GM19463 (cell line): ENCODE data around the gene TRIM10.

ENCODE experiments used
- ATAC-seq: cut with Tn5 transposase; IDR thresholded peaks from one replicate; pipeline ENCODE4 v1.9.1; 2021; ENCODE audit warnings: mild to moderate bottlenecking, moderate library complexity; ENCODE audit not compliant: unreplicated experiment

The TRIM10 gene, protein sequence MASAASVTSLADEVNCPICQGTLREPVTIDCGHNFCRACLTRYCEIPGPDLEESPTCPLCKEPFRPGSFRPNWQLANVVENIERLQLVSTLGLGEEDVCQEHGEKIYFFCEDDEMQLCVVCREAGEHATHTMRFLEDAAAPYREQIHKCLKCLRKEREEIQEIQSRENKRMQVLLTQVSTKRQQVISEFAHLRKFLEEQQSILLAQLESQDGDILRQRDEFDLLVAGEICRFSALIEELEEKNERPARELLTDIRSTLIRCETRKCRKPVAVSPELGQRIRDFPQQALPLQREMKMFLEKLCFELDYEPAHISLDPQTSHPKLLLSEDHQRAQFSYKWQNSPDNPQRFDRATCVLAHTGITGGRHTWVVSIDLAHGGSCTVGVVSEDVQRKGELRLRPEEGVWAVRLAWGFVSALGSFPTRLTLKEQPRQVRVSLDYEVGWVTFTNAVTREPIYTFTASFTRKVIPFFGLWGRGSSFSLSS

DNA sequence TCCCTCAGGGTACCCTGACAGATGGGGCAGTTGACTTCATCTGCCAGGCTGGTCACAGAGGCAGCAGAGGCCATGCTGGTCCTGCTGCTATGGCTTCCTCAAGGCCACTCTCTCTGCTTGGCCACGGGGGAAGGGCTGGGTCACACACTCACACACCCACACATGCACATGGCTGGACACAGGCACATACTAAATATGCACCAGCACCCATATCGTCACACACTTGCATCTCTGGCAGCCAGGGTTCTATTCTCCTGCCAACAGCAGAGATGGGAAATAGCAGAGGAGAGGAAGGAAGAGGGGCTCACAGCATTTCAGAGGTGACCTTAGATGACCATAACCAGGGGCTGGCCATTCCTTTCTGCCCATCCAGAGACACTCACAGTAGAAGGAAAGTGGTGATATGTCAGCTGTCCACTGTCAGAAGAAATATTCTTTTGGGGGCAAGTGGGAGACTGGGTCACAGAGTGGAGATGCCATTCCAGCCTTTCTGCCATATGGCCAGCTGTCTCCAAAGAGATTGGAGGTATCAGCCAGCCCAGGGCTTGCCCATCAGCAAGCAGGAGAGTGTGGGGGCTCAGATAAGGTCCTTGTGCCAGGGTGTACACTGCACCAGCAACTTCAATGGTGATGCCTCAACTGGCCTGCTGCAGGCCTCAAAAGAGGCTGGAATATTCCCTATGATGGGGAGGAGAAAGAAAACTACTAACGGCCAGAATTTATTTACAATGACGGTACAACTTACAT is at the start of gene TRIM10:
Gene TRIM10 (minus strand): TSS at position 427 of the 747 bp plus-strand sequence. CDS start 353 bp downstream, at position 74.
- ATAC-seq, result no peak

DNA sequence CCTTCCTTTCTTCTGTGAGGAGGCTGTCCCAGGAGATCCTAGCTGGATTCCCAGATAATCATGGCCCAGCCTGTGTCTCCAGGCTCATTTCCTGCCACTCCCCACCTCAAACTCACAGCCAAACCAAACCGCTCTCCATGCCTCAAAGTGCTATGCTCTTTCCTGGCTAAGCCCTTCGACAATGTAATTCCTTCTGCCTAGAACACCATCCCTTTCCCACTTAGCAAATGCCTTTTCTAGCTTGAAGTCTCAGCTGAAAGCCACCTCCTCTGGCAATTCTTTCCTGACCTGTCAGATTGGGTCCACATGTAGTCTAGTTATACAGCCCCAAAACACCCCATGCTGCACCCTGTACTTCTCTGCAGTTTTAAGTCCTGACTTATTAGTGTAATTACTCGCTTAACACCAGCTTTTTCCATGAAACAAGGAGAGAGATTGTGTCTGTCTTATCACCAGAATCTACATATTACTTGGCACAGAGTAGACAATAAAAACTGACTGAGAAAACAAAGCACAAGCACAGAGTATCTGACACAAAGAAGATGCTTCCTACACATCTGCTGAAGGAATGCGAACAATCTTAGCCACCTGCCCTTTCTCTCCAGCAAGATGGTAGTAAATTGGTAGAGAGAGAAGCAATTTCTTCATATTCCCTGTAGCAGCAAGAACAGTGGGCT is 46.7 kb upstream of the TRIM10 start:
- no peak for ATAC-seq

DNA sequence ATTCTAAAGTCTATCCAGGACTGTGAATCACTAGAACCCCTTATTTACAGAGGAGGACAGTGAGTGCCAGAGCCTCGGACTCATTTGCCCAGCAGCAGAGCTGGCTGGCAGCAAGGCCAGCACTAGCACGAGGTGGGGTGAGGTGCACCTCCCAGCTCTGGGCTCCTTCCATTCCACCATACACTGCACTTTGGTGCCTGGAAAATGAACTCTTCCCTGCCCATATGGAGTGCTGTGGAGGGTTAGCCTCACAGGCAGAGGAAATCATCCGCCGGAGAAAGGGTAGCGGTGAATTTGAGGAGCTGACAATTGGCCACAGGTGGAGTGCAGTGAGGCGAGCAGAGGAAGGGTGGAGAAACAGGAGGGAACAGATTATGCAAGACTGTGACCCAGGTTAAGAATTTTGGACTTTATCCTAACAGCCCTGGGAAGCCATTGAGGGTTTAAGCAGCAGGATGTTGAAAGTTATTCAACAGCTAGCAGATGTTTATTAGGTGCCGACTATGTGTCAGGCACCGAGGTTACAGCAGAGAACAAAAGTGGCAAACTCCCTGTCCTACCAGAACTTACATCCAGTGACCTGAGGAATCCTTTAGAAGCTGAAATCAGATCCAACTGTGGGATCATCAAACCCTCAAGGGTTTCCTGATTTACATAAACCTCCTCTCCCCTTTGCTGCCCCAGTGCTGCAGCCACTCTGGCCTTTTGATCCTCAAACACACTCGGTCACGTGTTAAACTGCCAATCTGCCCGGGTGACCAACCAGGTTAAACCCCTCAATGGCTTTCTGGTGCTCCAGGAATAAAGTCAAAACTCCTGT is 46.0 kb upstream of the TRIM10 start:
- ATAC-seq, result no peak

DNA sequence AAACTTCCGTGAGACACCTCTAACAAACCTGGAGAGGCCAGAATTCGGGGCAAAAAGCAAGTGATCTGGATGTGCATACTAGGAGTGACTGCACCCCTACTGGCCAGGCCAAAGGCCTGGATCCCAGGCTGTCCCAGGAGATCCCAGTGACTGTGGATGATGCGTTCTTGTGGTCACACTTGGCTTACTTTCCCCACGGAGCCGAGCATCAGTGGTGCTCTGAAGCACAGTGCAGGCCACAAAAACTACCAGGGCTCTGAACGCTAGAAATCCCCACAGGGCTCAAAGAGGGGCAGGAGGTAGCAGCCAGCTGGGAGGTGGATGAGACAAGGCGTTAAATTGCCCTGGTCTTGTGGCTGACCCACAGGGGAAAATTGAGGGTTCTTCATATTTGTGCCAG is 45.1 kb upstream of the TRIM10 start:
- ATAC-seq, result no peak

DNA sequence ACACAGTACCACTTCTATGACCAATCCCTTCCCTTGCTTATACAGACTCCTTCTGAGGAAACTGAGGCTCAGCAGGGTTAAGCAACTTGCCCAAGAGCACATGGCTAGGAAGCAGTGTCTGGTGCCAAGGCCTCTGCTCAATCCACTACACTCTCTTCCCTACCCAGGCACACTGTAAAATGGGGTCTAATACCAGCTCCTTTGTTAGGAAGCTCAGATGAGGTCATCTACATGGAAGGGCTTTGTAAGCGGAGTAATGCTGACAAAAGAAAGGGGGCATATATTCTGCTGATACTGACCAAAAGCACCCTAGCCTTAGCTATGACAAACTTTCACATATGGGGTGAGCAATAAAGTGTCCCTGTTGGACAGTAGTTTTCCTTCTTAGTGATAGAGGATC is 43.1 kb upstream of the TRIM10 start:
- ATAC-seq, result no peak

DNA sequence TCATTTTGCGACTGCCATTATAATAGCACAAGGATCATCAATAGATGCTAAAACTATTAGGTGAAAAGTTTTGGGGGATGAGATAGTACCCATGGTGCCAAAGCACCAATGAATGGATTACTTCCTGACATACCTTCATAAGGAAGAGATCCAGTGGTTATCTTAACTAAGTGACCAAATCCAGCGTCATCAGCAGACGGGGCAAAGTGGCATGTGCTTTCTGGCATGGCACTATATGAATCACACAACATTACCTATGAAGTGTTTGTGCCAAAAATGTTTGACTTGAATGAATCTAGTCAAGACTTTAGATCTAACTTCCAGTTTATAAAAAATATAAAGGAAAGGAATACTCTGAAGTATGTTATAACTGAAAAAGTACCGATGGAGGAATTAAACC is 41.4 kb upstream of the TRIM10 start:
- ATAC-seq, result no peak

DNA sequence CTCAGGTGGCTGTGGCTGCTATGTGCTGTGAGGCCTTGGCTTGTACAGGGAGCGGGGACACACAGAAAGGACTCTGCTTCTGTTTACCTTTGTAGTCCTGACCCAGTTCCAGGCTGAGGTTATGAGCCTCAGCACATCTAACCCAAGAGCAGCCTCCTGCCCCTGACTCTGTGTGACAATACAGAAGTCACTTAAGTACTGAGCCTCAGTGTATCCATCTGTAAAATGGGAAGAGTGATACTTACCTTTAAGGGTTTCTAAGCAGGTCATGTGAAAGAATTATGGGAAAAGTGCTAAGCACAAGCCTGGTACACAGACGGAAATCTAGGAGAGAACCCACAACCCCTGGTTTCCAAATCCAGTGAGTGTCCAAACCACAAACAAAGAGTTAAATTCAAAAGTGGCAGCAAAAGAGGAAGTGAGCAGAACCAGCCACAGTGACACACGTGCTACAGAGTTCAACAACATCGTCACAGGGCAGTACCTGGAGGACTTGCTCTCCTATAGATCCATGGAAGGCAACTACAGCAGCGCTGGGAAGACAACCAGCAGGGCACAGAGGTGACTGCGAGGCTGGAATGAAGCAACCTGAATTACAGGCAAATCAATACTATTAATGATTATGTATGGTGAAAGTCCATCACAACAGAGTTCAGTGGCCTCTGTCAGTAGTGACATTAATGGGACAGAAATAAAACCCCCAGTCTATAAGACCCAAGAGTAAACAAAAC is 39.7 kb upstream of the TRIM10 start:
- no peak for ATAC-seq

DNA sequence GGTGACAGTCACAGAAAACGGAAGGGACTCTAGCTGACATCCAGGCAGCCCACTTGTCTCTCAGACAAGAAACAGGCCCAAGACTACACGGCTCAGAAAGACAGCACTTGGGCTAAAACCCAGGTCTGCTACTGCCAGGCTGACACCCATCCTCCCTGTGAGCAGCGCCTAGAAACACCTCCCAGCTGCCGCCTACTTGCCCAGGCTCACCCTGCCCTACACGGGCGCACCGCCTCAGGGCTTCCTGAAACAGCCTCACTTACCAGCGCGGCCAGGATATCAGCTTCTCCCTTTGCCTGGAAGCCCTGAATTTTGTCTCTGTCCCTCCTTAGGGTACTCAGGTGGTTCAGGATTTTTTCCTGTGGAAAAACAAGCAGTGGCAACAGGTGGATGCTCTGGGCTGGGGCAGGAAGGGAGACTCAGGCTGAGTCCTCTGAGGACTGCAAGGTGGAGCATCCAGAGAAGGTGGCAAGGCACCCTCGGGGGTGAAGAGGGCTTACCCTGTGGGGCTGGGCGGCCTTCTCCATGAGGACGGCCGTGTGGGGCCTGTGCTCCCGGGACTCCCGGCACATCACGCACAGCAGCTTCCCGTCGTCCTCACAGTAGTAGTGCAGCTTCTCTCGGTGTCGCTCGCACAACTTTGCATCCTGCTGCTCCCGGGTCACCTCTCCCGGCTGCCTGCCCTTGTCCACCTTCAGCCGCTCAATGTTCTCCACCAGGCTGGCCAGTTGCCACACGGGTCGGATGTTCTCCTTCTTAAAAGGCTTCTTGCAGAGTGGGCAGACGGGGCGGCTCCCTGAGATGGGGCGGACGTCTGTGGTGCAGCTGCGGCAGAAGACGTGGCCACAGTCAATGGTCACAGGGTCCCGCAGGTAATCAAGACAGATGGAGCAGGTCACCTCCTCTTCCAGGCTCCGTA is 37.4 kb upstream of the TRIM10 start:
- no peak for ATAC-seq

DNA sequence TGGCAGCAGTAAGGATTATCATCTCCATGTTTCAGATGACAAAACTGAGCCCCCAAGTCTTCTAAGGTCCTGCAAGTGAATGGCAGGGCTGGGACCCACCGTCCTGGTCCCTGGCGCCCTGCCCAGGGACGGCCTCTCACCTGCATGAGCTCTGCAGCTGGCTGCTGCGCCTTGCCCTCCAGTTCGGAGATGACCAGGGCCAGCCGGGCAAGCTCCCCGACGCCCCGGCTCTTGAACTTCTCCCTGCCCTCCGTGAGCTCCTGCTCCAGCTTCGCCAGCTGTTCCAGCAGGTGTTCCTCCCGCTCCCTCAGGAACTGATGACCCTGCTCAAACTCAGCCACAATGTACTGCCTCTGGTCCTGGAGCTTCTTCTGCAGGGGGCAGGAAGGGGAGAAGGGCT is 35.4 kb upstream of the TRIM10 start:
- no peak for ATAC-seq

DNA sequence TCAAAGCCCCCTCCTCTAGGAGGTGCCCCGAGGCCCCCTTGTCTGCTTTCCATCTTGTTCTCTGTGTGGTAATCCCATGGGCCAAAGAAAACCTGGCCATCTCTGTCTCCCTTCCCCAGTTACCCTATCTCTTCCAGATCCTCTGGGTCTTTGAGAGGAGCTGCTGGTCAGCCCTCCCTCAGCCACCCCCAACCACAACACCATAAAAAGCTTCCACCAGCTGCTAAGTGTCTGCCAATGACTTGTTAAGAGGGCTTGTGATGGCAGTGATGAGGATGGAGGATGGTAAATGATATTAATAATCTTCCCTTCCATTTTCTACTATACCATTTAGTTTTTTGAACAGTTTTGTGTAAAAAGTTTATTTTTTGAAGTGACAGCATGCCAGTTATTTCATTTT is 34.9 kb upstream of the TRIM10 start:
- ATAC-seq, result no peak

DNA sequence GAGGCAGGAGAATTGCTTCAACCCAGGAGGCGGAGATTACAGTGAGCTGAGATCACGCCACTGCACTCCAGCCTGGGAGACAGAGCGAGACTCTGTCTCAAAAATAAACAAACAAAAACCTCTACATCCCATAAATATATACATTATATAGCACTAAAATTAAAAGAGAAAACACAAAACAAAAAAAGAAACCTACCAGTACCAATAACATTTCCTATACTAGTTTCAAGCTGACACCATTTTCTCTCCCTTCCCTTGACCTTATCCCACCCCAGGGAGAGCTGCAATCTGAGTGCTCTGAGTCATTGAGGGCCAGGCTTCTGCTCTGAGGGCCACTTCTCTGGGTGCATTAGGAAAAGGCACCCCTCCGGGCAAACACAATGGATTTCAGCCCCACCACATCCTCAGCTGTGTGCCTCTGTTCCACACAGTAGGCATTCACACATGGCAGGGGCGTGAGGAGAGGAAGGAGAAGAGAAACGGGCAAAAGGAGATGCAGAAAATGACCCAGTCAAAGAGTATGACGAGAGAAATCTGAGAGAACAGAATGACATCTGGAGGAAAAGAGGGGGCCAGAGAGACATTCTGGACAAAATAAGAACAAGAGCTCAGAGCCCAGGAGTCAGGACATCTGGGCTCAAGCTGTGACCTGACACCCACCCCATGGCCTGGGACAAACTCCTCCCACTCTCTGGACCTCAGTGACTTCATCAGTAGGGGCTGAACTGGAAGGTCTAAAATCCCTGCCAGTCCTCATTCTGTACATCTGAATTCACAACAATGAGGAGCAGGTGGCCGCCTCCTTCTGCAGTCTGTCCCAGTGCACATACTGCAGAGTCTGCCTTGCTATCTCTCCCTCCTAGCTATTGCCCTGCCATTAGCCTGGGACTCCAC is 34.0 kb upstream of the TRIM10 start:
- no peak for ATAC-seq

DNA sequence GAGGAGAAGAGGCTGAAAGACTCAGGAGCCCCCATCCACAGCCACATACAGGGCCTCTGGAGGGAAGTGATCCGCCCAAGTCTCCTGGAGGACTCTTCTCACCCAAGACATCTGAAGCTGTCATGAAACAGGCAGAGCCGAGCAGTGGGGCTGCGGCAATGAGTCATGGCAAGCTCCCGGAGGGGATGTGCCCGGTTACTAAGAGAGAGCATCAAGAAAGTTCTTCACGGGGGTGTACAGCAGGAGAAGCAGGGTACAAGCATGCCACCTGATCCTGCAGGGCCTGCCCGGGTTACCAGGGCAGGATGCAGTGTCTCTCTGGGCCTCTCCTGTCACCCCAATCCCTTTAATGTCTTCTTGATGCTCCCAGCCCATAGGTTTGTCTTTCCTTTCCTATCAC is 31.1 kb upstream of the TRIM10 start:
- no peak for ATAC-seq

DNA sequence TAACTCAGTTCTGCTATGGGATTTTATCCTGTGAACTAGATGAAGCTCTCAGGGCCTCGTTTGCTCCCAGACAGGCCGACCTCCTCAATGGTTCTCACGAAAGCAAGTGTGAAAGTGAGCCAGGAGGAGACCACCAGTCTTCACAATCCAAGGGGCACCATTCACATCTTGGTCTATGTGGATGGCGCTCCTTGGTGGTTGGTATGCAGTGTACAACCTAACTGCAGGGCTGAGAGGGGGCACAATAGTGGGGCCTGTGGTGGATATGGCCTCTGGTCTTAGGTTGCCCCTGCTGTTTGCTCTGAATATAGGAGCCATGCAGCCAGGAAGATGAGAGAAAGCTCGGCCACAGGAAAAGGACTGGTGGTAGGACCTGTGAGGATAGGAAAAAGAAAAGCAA is 27.5 kb upstream of the TRIM10 start:
- ATAC-seq, result no peak

DNA sequence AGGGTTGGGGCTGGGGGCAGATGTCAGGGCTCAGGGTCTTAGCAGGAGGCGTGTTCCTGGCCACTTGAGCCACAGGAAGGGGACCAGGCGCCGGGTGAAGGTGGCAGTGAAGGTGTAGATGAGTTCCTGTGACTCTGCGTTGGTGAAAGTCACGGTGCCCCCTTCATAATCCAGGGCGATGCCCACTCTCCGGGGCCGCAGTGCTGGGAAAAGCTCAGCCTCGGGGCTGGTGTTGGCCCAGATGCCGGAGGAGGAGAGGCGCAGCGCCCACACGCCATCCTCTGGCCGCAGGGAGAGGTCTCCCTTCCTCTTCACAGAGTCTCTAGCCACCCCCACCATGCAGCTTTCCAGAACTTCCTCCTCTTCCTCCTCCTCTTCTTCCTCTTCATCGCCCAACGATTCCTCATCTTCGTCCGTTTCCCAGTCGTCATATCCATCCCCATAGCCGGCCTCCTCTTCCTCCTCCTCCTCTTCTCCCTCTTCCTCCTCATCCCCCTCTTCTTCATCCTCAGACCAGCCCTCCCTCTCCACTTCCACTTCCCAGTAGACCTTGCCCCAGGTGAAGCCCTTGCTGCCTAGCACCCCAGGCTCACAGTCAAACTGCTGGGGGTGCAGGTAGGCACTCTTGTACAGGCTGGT is 25.0 kb upstream of the TRIM10 start:
- no peak for ATAC-seq

DNA sequence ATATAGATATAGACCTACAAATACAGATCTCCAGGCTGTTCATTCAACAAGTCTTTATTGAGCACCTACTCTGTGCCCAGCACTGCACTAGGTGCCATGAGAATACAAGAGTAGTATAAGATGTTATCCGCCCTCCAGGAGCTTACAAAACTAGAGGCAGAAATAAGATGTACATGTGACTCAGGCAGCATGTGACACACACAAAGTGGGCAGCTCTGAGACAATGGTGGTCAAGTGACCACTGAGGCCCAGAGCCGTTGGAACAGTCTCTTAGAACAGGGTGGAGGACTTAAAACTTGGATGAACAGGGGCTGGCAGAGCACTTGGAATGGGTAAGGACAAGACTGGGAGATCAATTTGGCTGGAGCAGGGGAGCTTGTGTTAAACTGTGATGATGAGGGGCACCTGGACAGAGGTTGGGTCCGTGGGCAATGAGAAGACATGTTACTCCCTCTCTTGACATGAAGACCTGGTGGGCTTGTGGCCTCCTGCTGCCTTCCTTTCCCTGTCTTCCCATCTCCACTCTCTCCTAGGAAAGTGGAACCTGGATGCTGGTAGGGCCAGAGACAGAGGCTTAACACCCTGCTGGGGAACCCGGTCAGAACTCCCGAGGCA is 23.5 kb upstream of the TRIM10 start:
- no peak for ATAC-seq

DNA sequence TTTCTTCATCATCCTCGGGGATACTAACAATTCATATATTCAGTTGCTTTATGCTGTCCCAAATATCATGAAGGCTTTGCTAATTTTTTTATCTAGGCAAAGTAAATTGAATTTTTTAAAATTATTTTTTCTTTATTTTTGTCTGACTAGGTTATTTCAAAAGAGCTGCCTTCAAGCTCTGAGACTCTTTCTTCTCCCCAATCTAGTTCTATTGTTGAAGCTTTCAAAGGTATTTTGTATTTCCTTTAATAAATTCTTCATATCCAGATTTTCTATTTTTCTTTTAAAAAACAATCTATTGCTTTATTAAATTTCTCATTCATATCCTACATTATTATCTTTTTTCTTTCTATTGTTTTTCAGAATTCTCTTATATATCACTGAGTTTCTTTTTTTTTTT is 19.1 kb upstream of the TRIM10 start:
- no peak for ATAC-seq

DNA sequence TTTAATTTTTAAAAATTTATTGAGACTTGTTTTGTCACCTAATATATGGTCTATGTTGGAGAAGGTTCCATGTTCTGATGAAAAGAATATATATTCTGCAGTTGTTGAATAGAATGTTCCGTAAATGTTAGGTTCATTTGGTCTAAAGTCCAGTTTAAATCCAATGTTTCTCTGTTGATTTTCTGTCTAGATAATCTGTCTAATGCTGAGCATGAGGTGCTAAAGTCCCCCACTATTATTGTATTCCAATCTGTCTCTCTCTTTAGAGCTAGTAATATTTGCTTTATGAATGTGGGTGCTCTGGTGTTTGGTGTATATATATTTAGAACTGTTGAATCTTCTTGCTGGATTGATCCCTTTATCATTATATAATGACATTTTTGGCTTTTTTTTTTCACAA is 17.8 kb upstream of the TRIM10 start:
- ATAC-seq, result no peak
